Activated T-helper 1 cell treated with anti-CD3 and anti-CD28 coated beads, Interleukin-2, amount 50 U/mL, for 16 hours (primary cell): ENCODE data around the gene STARD3.
"Not testable (repeated sequence)": the region's sequence is repeated elsewhere in the genome, so short reads cannot be mapped to it uniquely, and the experiment has no call there.

ENCODE experiments used
- DNase-seq, 2 donors: peaks; one replicate each; pipeline ENCODE4 v3.0.0-alpha.2; 2020; ENCODE audit warnings: low read depth in 1 of 2, low spot score in 1 of 2

STARD3 gene

DNA sequence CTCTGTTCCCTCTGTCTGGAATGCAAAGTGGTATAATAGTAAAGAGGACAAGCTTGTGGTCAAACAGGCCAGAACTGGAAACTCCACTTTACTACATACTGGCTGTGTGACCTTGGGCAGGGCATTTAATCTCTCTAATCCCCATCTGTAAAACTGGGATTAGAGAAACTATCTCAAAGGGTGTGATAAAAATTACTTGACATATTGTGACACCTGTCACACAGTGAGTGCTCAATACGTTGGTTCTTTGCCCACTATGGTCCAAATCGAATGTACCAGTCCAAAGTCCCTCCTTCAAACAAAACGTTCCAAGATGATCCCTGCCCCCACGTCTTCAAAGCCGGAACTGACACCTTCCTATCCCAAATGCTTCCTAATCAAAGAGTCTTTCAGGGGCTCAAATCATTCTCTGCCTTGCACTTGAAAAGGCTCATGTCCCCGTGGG, 50.2 kb downstream of the STARD3 start:
- DNase-seq, result no peak

DNA sequence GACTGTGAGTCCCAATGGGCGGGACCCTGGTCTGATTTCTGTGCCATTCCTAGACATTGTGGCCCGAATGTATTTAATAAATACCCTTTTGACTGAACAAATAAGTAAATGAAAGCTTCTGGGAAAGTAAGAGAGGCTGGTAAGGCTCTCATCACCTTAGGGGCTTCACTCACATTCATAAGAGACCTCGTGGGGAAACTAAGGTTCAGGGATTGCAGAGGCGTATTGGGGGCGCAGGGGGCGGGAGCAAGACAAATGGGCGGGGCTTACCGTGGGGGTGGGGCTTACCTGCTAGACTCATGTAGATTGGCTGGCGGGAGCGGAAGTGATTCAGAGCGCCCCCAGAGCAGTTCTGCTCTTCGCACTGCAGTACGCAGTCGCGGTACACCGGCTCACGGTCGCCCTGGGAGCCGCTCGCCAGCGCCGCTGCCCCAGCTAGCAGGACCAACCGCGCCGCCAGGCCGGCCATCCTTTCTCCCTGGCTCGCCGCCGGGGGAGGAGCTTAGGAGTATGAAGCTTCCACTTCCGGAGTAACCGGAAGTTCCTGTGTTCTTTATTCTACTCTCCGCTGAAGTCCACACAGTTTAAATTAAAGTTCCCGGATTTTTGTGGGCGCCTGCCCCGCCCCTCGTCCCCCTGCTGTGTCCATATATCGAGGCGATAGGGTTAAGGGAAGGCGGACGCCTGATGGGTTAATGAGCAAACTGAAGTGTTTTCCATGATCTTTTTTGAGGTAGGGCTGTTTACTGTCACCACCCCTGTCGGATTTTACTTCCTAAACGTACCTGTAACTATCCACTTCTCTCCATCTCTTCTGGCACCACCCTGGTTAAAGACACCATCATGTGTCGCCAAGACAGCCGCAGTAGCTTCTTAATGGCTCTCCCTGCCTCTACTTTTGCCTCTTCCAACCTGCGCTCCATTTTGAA, 50.9 kb downstream of the STARD3 start, which contains the start of gene PGAP3:
TSS of gene PGAP3 (minus strand) at position 512 of the 929 bp plus-strand sequence. CDS start at position 469, 43 bp downstream.
- DNase-seq, result peak; percentile 57 to 67

DNA sequence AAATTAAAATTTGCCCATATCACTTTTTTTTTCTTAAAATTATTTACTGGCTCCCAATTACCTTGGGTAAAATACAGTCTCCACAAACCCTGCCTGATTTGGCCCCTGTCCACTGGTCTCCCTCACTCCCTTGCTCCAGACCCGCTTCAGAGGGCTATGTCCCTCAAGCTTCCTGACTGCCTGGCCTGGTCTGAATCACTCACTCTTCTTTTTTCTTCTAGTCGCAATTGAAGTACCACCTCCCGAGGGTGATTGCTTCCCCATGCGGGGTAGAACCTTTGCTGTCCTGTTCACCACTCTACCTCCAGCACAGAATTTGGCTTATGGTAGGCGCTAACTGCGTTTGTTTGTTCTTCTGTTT, 51.5 kb downstream of the STARD3 start:
- no peak for DNase-seq

DNA sequence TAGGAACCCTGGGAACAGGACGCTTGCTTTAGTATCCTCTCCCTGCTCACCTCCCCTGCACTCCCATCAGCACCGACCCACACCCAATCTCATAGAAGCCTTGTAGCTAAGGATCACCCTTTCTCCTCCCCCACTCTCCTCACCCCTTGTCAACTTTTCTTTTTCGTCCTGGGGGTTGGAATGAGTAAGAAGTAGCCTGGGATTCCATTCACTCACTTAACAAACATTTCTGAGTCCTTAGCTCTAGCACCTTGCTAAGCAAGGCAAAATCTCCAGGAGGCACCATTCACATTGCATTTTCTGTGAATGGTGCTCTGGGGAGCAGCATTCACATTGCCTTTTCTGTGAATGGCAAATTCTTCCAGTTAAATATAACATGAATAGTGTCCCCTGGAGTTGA, 52.0 kb downstream of the STARD3 start:
- no peak for DNase-seq

DNA sequence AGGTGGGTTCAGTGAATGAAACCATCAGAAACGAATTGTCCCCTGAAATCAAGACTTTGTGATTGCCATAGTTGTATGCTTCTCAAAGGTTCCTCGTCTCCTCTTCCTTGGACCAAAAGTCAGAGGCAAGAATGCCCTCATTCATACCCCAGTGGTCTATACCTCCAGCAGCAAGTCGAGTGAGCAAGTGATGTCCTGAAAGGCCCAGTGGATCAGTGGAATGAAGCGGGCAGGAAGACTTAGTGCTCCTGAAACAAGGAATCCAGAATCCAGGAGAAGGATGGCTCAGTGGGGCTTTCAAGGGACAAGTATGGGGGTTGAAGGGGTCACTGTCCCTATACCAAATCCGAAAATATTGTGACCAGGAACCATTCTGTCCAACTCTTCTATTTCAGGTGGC, 57.6 kb downstream of the STARD3 start:
- no peak for DNase-seq

DNA sequence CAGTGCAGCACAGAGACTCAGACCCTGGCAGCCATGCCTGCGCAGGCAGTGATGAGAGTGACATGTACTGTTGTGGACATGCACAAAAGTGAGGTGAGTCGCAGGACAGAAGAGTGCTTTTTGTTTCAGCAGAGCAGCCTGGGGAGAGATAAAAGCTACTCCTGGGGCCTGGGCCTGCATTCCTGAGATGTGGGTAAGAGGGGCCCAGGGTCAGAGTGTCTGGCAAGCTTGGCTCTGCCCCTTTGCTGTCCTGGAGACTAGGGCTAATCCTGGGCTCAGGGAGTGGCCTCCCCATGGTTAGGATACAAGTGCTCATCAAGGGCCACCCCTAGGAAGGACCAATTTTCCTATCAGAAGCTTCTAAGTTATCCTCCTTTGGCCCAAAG, 58.1 kb downstream of the STARD3 start:
- DNase-seq, result no peak

DNA sequence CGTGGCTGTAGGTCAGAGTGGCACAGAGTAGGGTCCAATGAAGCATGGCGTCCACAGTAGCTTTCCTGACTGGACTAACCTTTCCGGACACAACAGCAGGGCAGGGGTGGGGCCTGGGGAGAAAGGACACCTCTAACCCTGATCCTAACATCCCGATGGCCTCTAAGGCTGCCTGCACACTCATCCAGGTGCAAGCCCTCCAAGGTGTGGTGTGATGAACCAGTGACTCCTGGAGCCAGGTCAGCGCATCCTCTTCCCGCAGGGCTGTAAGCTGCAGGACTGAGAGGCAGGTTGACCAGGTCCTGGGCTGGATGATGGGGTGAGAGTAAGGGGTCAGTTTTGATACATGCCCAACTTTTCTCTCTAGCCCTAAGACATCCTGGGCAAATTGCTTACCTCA, 59.8 kb downstream of the STARD3 start:
- DNase-seq, result no peak

DNA sequence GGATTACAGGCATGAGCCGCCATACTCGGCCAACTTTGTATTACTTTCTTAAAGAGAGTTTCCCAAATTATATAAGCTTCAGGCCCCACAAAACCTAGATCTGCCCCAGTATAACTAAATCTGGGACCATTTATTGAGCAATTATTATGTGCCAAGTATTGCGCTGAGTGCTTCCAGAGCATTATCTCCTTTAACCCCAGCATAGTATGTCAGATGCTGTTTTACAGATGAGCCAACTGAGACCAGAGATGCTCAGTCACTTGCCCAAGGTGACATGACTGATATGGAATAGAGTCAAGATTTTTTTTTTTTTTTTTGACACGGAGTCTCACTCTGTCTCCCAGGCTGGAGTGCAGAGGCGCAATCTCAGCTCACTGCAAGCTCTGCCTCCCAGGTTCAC, 61.0 kb downstream of the STARD3 start:
- DNase-seq, result no peak

DNA sequence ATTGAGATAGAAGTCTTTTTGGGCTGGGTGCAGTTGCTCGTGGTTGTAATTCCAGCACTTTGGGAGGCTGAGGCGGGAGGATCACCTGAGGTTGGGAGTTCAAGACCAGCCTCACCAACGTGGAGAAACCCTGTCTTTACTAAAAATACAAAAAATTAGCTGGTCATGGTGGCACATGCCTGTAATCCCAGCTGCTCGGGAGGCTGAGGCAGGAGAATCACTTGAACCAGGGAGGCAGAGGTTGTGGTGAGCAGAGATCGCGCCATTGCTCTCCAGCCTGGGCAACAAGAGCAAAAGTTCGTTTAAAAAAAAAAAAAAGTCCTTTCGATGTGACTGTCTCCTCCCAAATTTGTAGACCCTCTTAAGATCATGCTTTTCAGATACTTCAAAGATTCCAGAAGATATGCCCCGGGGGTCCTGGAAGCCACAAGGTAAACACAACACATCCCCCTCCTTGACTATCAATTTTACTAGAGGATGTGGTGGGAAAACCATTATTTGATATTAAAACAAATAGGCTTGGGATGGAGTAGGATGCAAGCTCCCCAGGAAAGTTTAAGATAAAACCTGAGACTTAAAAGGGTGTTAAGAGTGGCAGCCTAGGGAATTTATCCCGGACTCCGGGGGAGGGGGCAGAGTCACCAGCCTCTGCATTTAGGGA, 62.3 kb downstream of the STARD3 start:
- DNase-seq, result not testable (repeated sequence)

DNA sequence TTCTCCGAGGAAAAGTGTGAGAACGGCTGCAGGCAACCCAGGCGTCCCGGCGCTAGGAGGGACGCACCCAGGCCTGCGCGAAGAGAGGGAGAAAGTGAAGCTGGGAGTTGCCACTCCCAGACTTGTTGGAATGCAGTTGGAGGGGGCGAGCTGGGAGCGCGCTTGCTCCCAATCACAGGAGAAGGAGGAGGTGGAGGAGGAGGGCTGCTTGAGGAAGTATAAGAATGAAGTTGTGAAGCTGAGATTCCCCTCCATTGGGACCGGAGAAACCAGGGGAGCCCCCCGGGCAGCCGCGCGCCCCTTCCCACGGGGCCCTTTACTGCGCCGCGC, 62.8 kb downstream of the STARD3 start, which contains the start of gene ERBB2:
TSS of gene ERBB2 (plus strand) at position 247 of the 330 bp plus-strand sequence. CDS start 175 bp downstream, outside the sequence.
- DNase-seq, result no peak

DNA sequence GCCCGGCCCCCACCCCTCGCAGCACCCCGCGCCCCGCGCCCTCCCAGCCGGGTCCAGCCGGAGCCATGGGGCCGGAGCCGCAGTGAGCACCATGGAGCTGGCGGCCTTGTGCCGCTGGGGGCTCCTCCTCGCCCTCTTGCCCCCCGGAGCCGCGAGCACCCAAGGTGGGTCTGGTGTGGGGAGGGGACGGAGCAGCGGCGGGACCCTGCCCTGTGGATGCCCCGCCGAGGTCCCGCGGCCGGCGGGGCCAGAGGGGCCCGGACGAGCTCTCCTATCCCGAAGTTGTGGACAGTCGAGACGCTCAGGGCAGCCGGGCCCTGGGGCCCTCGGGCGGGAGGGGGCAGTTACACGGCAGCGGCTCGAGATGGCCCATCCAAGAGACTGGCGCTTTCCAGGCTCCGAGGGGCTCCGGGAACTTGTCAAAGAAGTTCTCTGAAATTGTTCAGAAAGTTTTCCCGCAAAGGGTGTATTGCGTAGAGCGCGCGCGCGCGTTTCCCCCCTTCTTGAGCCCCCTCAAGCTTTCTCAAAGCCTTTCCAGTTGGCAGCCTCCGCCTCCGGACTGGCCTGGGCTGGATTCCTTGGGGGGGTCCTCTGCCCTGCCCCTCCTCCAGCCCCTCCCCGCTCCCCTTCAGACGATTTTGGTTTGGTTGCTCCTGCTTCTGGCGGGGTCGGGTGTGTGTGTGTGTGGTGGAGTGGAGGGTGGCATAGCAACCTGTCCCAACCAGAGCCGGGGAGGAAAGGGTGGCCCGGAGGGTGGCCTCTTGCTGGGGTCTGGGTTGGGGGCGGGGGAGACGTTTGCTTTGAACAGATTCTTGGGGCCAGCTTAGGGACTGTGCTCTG, 63.4 kb downstream of the STARD3 start:
- DNase-seq, result no peak

DNA sequence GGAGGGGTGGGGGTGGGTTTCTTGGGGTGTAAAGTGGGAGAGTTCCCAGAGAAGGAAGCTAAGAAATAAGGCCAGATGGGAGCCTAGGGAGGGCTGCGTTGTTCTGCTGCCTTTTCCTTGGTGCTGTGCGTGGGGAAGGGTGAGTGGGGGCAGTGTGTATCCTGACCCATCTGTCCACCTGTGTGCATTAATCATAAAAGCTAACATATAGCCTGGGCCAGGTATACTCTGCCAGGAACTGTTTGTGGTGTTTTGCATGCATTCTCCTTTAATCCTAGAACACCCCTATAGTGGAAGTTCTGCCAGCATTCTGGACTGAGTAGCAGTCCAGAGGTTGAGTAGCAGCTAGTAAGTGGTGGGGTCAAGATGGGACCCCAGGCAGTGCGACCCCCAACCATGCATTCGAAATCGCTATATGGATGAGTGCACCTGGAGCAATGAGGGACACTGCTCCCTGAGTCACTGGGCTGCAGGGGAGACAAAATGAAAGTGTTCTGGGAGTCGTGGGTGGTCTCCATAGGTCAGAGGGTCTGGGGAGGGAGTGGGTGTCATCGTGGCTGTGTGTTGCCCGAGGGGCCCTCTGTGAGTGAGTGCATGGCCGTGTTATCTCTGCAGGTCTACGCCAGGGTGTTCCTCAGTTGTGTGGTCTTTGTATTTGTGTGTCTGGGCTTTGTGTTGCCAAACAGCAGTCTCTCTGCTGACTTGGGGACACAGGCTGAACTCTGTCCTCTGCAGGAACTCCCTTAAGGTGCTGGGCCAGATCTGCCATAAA, 64.3 kb downstream of the STARD3 start:
- no peak for DNase-seq

DNA sequence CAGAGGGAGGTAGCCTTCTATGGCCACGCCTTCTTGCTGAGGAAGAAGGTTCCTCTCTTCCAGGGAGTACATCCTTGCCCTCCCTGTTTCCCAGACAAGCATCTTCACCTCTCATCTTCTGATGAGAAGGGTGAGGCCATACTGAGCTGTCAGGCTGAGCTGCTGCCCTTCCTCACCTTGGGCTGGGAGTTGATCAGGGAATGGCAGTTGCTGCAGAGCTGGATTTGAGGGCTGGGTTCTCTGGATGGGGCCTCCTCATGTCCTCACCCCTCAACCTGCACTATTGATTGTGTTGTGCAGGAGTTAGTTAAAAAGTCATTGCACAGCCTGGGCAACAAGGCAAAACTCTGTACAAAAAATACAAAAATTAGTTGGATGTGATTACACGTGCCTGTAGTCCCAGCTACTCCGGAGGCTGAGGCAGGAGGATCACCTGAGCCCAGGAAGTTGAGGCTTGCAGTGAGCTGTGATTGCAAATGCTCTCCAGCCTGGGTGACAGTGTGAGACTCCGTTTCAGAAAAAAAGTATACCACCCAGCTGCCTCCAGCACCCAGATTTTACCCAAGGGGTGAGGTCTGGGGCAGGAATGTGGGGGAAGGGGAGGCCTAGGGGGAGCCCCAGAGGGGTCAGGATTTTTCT, 65.0 kb downstream of the STARD3 start:
- no peak for DNase-seq

DNA sequence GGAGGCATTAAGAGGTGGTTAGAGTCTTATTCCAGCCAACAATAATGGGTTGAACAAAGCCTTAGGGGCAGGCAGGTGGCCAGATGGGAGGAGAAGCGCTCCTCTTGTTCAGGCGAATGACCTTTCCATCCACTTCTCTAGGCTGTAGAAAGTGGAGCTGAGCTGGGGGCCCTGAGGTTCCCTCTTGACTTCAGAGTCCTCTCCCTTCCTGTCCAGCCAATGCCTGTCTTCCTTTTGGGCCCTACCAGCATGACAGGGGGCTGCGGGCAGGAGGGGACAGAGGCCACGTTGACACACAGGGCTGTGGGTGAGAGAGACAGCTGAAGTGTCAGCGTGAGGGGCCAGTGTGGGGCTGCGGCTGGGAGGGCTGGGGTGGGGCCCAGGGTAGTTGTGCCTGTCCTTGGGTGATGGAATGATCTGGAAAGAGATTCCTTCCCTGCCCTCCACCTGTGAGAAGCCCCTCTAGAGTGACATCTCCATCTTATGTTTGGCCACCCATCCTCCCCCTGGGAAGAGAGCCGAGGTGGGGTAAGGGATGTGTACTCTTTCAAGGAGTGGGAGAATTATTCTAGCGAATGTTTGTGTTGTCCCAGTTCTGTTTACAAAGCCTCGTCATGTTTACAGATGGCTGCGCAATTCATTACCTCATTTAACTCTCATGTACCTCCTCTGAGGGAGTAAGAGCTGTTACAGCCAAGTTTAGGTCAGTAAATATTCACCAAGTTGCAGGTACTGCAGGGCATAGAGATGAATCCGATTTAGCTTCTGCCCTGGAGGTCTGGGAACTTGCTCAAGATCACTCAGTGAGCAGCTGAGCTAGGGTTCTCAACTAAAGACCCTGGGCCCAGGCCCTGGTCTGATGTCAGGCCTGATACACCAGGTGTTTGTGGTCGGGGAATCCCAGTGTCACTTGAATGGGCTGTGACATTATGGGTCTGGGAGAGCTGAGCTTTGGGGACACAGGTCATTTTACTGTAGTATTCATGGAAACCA, 66.3 kb downstream of the STARD3 start:
- DNase-seq, result no peak

DNA sequence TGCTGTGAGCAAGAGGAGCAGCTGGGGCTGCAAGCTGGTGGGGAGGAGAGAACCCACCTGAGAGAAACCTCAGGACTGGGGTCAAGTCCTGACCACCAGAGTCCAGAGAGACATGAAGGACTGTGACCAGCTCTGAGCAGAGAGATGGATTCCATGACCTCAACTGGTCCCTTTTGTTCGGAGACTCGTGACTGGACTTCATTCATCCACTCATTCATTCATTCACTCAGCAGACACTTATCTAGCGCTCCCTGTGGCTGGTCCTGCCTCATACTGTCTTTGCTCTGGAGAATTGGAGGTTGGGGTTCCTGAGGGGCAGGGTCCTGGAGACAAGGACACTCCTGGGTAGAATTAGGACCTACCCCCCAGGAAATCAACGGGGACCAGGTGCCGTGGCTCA, 67.0 kb downstream of the STARD3 start:
- DNase-seq, result no peak

DNA sequence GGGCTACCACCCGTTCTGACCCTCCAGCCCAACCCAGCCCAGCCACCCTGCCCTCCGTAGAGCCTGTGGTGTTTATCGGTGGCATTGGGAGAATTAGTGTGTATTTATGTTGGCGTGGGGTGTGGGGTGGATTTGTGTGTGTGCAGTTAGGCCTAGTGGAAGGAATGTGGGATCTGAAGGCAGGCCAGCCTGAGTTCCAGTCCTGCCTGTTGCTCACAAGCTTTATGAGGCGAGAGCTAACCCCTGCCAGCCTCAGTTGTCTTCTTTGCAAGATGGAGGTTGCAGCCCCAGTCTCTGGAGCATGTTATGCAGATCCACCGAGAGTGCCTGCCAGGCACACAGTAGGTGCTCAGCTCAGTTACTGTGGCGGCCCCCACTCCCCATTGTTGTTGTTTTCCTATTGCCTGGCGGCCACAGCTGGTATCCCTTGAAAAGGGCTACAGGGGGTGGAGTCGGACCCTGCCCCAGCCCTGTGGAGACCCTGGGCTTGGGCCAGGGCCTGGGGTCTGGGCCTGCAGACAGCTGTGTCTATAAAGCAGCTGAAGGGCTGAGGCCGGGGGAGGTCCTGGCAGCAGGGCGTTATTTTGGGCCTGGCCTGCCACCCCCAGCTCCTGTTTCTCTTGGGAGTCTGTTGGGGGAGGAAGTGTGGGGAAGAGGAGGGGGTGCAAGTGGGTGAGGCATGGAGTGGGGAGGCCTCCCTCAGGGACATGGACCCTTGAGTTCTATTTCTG, 68.0 kb downstream of the STARD3 start:
- DNase-seq, result no peak

DNA sequence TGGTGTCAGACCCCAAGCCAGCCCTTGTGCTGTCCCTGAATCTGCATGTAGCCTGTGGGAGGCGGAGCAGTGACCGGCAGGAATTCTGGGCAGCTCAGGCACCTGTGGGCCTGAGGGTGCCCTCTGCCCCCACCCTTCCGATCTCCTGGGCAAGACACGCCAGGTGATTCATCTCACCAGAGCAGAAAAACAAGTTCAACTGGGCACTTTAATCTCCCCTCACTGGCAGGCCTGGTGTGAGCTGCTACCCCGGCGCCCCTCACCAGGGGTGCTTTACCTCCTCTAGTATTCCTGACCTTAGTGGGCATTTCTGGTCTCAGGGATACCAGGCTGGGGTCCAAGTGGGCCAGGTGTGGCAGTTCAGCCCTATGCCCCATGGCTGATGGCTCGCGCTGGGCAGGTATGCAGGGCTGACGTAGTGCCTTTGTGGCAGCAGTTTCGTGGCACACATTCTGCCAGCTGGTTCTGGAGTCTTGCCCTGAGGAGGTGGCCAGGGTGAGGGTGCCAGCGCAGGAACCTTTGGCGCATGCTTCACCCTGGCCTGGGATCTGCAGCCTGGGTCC, 68.9 kb downstream of the STARD3 start:
- no peak for DNase-seq

DNA sequence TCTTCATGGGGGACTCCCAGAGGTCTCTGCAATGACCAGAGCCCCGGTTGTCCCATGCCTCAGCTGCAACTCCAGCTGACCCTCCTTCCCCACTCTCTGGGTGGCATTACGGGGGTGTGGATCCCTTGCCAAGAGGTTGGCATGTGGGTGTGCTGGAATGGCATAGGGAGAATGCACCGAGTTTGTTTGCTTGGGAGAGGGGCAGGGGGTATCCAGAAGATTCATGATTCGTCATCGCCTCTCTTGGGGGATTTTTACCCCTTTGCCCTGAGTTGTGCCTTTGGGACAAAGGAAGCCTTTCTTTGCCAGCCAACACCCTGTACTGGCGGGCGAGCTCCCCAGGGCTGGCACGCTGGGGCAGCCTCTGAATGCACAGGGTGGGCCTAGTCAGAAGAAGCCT, 69.4 kb downstream of the STARD3 start:
- DNase-seq, result no peak
